HG03196 (cell line): ENCODE results near the gene PPARG.
"Not testable (repeated sequence)": the region's sequence is repeated elsewhere in the genome, so short reads cannot be mapped to it uniquely, and the experiment has no call there.

Experiments
- ATAC-seq: cut with Tn5 transposase; IDR thresholded peaks from one replicate; pipeline ENCODE4 v1.9.1; 2021; ENCODE audit not compliant: unreplicated experiment

The PPARG gene

GRCh38 chr3:12473511-12473910 lies 184.6 kb downstream of the PPARG start:
- no peak for ATAC-seq

DNA sequence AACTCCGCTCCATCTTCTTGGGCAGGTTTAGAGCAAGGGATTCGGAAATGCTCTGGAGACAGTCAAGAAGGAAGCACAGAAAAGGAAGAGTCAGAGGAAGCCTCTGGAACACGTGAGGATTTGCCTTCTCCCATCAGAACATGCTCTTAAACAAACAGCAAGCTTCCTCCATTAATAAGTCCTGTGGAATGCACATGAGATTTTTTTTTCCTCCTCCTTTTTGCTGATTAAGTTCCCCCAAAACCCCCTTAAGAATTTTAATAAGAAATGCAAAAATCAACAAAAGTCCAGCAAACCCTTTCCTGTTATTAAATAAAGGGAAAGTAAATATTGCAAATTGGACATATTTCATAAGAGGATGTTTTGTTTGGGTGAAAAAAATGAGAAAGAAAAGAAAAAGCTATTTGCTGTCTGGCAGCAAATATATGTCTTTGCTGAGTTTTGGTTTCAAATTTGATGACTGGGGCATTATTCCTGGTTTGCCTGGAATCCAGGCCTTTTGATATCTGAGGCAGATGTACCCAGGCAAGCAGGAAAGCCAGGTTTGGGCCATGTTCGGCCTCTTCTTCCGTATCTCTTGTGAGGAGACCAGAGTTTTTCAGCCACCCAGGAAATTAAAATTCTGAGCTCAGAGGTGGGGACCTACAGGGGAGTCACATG lies 187.5 kb downstream of the PPARG start:
- ATAC-seq = no peak

- ATAC-seq = no peak
Observed at GRCh38 chr3:12477256-12477655, 188.4 kb downstream of the PPARG start.

- ATAC-seq = no peak
Observed at GRCh38 chr3:12478326-12478725, 189.5 kb downstream of the PPARG start.

GRCh38 chr3:12479198-12479597 lies 190.3 kb downstream of the PPARG start:
- not testable (repeated sequence) for ATAC-seq

DNA sequence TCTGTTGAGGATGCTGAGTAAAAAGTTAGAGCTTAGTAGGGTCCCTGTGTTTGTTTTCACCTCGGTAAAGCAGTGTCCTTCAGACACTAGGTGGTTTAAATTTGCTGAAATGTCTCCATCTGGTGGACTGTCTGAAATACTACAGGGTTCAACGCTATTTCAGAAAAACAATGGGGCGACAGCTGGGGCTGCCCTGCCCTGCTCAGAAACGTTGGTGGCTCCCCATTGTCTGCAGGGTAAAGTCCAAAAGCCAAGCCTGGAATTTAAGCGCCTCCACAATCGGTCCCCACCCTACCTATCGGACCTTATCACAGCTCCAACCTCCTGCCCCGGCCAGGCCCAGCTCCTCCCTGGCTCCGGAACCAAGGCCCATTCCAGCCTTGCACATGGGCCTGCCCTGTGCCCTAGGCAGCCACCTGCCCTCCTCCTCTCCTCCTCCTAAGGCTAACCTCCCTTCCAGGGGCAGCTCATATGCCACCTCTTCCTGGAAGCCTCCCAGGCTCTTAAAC lies 191.1 kb downstream of the PPARG start:
- no peak for ATAC-seq

DNA sequence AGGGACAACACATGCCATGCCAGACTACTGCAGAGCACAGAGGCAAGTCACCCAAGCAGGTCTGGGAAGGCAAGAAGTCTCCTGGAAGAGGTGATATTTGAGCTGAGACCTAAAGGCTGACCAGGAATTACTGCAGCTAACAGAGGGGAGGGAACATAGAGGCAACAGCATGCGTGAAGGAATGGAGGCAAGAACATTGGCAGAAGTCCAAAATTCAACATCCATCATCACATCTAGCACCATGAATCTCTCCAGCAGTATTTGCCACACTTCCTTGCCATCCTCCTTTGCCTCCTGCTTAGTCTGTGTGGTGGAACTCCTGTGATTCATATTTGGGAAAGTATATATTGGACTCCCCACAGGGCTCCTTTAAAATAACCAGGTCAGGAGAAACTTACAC lies 194.5 kb downstream of the PPARG start:
- no peak for ATAC-seq

DNA sequence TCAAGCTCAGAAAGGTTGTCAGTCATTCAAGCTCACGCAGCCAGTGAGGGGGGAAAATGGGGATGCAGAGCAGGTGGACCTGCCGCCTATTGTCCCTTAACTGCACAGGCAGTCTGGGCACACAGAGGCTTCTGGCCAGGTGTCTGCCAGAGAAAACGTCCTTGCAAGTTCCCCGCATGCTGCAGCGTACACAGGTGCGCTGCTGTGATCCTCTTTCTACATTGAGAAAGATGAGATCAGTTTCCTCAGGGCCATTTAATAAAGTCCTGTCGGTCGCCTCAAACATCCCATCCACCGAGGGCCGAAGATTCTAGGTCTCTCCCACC lies 195.0 kb downstream of the PPARG start:
- ATAC-seq = no peak
